NCI-H2196 treated with DMSO at 0.1 percent for 48 hours (cell line): ENCODE results near the gene CCDC171.

Source experiments
- DNase-seq: peaks from one replicate; lab custom pipeline; 2025; ENCODE audit not compliant: unreplicated experiment; lab: John Stamatoyannopoulos, UW

Gene CCDC171

DNA sequence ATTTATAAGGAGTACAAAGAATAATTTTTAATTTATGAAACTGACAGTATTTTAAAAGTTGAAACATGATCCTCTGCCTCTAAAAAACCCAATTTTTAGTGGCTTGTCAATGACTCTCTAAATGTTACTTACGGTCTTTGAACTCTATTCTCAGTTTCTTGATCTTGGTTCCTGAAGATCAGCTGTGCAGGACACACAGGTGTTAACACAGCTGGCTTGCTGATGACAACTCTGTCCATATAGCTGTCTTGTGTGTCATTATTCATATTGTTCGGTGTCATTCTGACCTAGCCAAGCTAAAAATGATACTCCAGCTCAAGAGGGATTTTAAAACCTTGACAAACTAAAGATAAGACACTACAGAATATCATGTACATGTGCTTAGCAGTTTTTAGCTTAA lies 314.5 kb downstream of the CCDC171 start:
- DNase-seq, result no peak

DNA sequence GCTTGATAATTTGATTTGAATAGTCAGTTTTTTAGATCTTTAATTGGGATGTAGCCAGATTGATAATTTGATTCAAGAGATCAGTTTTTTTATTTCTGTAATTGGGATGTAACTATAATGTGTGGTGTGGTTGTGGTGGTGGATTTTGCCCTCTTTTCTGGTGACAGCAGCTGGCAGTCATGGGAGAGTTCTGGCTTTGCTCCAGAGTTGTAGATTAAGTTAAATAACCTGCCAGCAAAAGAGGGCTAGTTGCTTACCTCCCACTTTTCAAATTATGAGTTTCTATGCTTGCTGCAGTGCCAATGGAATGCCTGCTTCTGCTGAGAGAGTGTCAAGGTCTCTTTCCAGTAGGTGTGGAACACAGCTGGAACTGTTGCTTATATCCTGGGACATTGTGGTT lies 315.1 kb downstream of the CCDC171 start:
- no peak for DNase-seq

DNA sequence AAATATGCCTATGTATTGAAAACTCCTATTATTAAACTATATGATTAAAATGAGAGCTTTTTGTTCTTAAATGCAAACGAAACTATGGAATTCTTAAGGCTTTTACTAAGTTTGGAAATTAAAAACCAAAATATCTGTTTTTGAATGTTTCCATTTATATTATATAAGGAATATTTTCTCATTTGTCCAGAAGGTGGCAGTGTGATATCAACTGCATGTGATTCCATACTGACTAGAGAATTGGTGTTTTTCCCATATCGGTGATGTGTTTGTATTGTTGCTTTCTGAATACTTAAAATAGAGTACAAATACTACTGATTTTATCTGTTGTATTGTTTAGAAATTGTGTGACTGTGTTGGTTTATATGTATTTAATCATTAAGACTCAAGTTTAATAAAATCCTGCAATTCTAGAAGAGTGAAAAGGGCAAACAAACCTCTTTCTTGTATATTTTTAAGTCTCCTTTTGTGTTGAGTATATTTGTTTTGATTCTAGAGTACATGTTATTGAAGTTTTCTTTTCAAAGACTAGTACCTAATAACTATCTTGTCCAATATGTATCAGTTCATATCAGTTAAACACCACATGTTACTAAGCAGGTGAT lies 320.8 kb downstream of the CCDC171 start:
- DNase-seq, result peak; percentile 63

- no peak for DNase-seq
Measured at GRCh38 chr9:15882328-15882727, 329.5 kb downstream of the CCDC171 start.

DNA sequence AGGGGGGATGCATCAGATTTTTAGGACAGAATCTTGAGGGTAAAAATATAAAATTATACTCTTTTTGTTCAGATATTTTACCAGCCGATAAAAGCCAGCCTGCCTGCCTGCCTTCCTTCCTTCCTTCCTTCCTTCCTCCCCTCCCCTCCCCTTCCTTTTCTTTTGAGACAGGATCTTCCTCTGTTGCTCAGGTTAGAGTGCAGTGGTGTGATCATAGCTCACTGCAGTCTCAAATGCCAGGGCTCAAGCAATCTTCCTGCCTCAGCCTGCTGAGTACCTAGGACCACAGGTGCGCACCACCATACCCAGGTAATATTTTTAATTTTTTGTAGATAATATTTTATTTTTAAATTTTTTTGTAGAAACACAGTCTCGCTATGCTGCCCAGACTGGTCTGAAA lies 330.0 kb downstream of the CCDC171 start:
- DNase-seq, result no peak

DNA sequence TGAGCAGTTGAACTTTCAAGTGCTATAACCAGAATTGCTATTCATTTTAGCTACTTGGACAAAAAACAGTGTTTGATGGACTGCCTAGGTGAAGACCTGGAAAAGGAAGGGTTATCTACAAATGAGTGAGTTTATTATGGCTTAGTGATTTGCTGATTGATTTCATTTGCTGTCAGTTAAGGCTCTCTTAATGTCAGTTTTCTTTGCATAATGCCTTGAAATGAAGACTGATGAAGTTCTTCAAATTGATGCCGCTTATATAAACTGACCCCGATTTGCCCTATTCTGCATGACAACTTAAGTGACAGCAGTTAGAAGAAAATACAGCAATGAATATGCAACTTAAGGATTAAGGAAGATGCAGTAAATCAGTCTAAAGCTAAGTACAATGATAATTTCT lies 332.6 kb downstream of the CCDC171 start:
- DNase-seq, result no peak

- no peak for DNase-seq
Measured at GRCh38 chr9:15889555-15889954, 336.7 kb downstream of the CCDC171 start.

DNA sequence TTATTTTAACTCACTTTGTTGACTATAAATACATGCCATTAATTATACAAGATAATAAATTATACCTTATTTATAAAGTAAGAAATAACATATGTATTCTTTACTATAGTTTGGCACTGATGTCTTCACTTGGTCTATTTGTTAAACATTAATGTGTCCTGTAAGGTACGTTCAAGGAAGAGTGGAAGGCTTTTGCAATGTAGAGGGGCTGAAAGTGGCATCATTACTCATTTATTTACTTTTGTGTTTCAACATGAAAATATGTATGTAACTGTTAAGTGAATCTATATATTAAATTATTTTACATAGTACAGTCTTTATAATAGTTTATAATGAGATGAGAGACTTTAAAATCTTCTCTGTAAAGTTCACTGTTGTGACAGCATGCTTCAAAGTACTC lies 348.7 kb downstream of the CCDC171 start:
- DNase-seq, result no peak

- DNase-seq, result no peak
Measured at GRCh38 chr9:15909297-15909696, 356.5 kb downstream of the CCDC171 start.

GRCh38 chr9:15915711-15916110 lies 362.9 kb downstream of the CCDC171 start:
- no peak for DNase-seq

GRCh38 chr9:15927161-15927560 lies 374.3 kb downstream of the CCDC171 start:
- no peak for DNase-seq

GRCh38 chr9:15935661-15936305 lies 382.9 kb downstream of the CCDC171 start:
- DNase-seq, result peak; percentile 51

GRCh38 chr9:15936306-15936921 lies 383.6 kb downstream of the CCDC171 start:
- DNase-seq, result peak; percentile 51

DNA sequence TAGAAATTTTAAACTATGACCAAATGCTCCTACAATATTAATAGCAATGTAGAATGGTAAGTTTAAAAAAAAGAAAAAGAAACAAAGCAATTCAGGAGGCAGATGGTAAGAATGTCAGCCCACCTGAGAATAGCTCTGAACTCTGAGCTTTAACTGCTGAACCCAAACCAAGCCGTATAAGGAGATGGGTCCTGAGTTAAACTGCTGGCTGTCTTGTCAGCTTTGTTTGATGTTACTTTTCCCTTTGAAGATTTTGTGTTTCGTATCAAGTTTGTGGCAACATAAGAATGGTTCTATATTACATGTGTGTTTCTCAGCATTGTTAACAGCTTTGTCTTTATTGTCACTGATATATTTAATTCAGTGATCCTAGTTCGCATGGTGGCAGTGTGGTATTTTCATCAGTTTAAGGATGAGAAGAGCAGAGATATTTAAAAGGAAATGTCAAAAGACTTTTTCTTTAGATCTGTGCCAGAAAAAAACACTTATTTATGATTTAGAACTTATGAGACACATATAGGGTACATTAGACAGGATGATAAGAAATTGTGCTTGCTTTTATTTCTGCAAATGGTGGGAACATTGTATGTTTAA lies 390.1 kb downstream of the CCDC171 start:
- no peak for DNase-seq

GRCh38 chr9:15944341-15944740 lies 391.5 kb downstream of the CCDC171 start:
- DNase-seq, result no peak

- no peak for DNase-seq
Measured at GRCh38 chr9:15959663-15960062, 406.8 kb downstream of the CCDC171 start.

DNA sequence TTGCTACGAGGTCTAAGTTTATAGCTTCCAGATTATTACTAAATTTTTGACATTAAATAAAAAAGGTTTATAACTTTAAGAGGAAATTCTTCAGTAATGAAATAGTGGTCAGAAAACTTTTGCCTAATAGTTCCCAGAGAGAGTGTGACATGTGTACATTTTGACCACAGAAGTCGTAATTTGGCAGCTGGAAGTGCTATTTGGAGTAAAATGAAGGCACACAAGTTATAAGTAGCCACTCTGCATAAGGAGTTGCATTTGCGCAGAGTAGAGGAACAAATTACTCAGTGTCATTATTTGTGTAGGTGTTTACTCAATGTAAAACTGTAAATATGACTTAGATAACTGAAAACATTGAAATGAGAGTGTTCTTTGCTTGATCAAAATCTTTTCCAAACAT lies 408.4 kb downstream of the CCDC171 start:
- DNase-seq, result no peak

GRCh38 chr9:15965246-15965745 lies 412.5 kb downstream of the CCDC171 start:
- no peak for DNase-seq

DNA sequence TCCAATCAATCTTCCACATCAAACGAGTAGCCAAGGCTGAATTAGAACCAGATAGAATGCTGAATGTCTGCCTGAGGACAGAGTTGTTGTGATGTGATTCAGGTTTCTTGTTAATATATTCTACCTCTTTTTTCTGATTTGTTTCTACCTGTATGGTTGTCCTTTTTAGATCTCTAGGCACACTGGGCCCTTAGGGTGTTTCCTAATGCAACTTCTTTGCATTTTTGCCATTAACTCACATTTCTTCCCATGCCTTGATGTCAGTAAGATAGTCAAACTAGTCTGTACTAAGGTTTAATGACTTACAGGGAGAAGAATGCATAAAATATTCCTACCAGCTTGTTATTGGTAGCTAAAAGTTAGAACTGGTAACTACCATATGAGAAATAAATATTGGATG lies 413.6 kb downstream of the CCDC171 start:
- no peak for DNase-seq

DNA sequence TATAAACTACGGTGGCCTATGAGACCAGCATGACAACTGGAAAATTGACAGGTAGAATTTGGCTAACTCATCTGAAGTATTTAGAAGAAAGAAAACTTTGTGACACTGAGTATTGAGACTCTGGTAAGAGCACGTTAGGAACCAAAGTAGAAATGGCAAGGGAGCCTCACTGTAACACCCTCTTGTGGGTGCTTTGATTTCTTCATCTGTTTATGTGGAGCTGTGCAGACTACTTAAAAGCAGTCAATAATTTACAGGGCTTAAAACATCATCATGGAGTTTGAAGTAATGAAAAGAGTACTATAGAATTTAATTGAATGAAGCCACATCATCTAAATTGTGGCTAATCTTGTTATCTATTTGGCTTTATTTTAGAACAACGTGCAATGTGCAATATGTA lies 414.2 kb downstream of the CCDC171 start:
- no peak for DNase-seq

- DNase-seq, result no peak
Measured at GRCh38 chr9:15972760-15973159, 419.9 kb downstream of the CCDC171 start.
